Activated CD8-positive, alpha-beta memory T cell treated with anti-CD3 and anti-CD28 coated beads, Interleukin-2, amount 50 U/mL, for 1 hour (primary cell): ENCODE measurements around the gene CRK.

Experiments used
- DNase-seq: peaks from one replicate; pipeline ENCODE4 v3.0.0-alpha.2; 2020; ENCODE audit errors: extremely low read depth

CRK gene

GRCh38 chr17:1486802-1487695, 31.0 kb upstream of the CRK start:
- peak; percentile 65 for DNase-seq

GRCh38 chr17:1485423-1486376, 29.7 kb upstream of the CRK start:
- DNase-seq = no peak

- DNase-seq = no peak
Measured at GRCh38 chr17:1484676-1485422, 28.8 kb upstream of the CRK start.

GRCh38 chr17:1484060-1484535, 28.1 kb upstream of the CRK start:
- DNase-seq = no peak

GRCh38 chr17:1482680-1483079, 26.6 kb upstream of the CRK start:
- no peak for DNase-seq

GRCh38 chr17:1481736-1482135, 25.7 kb upstream of the CRK start:
- no peak for DNase-seq

- DNase-seq = no peak
Measured at GRCh38 chr17:1480747-1481465, 24.9 kb upstream of the CRK start.

GRCh38 chr17:1478418-1478817, 22.4 kb upstream of the CRK start:
- DNase-seq = no peak

GRCh38 chr17:1475321-1475854, 19.4 kb upstream of the CRK start:
- DNase-seq = no peak

GRCh38 chr17:1474402-1475189, 18.6 kb upstream of the CRK start:
- no peak for DNase-seq

GRCh38 chr17:1473841-1474240, 17.8 kb upstream of the CRK start:
- DNase-seq = no peak

GRCh38 chr17:1473170-1473569, 17.1 kb upstream of the CRK start:
- DNase-seq = no peak

GRCh38 chr17:1471911-1472821, 16.1 kb upstream of the CRK start:
- DNase-seq = no peak

- no peak for DNase-seq
Measured at GRCh38 chr17:1471490-1471889, 15.5 kb upstream of the CRK start.

- DNase-seq = no peak
Measured at GRCh38 chr17:1470755-1471462, 14.9 kb upstream of the CRK start.

GRCh38 chr17:1470071-1470754, 14.2 kb upstream of the CRK start:
- DNase-seq = no peak

GRCh38 chr17:1469231-1469852, 13.3 kb upstream of the CRK start:
- DNase-seq = no peak
